Ovary (tissue), 9 donors: ENCODE data around the gene FOXN1. TPM values are rescaled to one million over a fixed set of nuclear protein-coding genes. Genes with fewer than 3 reads are reported as not detected.

Experiments used
- DNase-seq, 5 donors: peaks; one replicate each; pipeline ENCODE4 v3.0.0-alpha.2; 2019 to 2020
- H3K27ac ChIP-seq, 2 donors: fragments of 200-600 bp; one replicate each; pipeline versions ENCODE4 v1.5.1 to v1.8.0; 2019 to 2022
- H3K27me3 ChIP-seq: fragments of 200-600 bp; one replicate; pipeline ENCODE4 v1.8.0; 2022
- H3K36me3 ChIP-seq: fragments of 200-600 bp; sonication (generic); one replicate; pipeline ENCODE4 v1.5.1; 2019
- H3K4me1 ChIP-seq: one replicate; pipeline ENCODE4 v1.8.1; 2013; ENCODE audit warnings: mild to moderate bottlenecking, moderate library complexity; ENCODE audit not compliant: insufficient read depth
- H3K4me3 ChIP-seq: fragments of 200-600 bp; sonication (generic); one replicate; pipeline ENCODE4 v1.5.1; 2017
- H3K9me3 ChIP-seq, 2 donors: fragments of 200-600 bp in 1 of 2; sonication (generic) in 1 of 2; one replicate each; pipeline versions ENCODE4 v1.5.1 to v1.8.1; 2013 to 2019; ENCODE audit warnings: mild to moderate bottlenecking in 1 of 2, moderate library complexity in 1 of 2
- EP300 ChIP-seq: sonication (generic); formaldehyde crosslinking; IDR thresholded peaks from one replicate; pipeline ENCODE4 v1.6.1; 2017; ENCODE audit warnings: antibody characterized with exemption
- POLR2A ChIP-seq: fragments of 450-650 bp; IDR thresholded peaks from one replicate; pipeline ENCODE4 v1.6.1; 2017; ENCODE audit warnings: antibody characterized with exemption, mild to moderate bottlenecking, moderate library complexity
- WGBS, 3 donors: extraction: QIAGEN DNeasy Blood & Tissue Kit in 1 of 3; methylation state at CpG; one replicate each; pipeline versions ENCODE4 v1.1.5 to v1.1.7; 2013 to 2017; 5-methylcytosine and 5-hydroxymethylcytosine counted together
- intact Hi-C, 4 donors: fragments of 100-400 bp; cut with DNase I; formaldehyde crosslinking; loops; one replicate each; pipeline versions ENCODE4 v1.11.0 to v1.15.1; 2022 to 2023
- polyA plus RNA-seq, 2 donors: library from polyadenylated mRNA; stranded (reverse); fragments of 200-250 nt in 1 of 2; fragments of 350-450 nt in 1 of 2; fragmentation: Illumina TruSeq in 1 of 2; extraction: RNeasy Lipid Tissue Mini Kit (QIAGEN cat#74804) in 1 of 2; gene quantifications; one replicate each; pipeline ENCODE4 v1.2.3, GENCODE V29; 2013 to 2014
- total RNA-seq, 7 donors: library from RNA; depleted of rRNA in 2 of 7; stranded (reverse); fragments of >200 nt in 2 of 7; fragmentation: NEBNext Ultra II Directional in 3 of 7; extraction: Animal tissue kit (Norgen Biotek cat#: 25700) in 3 of 7; gene quantifications; one replicate each; pipeline versions ENCODE4 v1.1.0 to v1.2.4, GENCODE V29; 2016 to 2023
- TF ChIP-seq, protein P1 (sequence below), 3 donors: fragments of 450-650 bp in 2 of 3; fragments of 200-600 bp in 1 of 3; IDR thresholded peaks; one replicate each; pipeline versions ENCODE4 v1.5.1 to v1.8.0; 2016 to 2022; ENCODE audit warnings: antibody characterized with exemption in 3 of 3, mild to moderate bottlenecking in 1 of 3
- donor health status: DM: no; HTN: no; CAD: no; lungs with moderate emphysema.
- donor health status: DM: no; HTN: no; CAD: no.
- donor health status: Bipolar disorder and iron deficiency.
- donor health status: DM: yes; HTN: yes; CAD: no.
- donor health status: DM: no; HTN: no; CAD: no.
- donor health status: DM: yes; HTN: yes; CAD: no.

The FOXN1 gene
- total and polyA plus RNA-seq, 9 donors = not detected

DNA sequence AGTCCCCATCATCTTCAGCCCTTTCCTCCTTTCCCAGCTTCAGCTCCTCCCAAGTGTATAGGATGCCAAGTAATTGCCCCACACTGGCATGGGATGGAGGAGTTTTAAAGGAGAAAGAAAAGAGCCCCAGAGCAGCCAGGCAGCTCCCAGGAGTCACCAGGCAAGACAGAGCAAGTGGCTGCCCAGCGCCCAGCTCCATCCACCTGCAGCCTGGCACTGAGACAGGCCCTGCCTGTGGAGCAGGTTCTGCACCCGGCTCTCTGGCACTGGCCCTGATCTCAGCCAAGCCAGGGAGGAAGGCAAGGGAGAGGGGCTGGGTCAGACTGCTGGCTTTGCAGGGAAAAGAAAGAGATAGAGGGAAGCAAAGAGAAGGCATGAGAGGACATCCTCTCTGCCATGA is 21.7 kb downstream of the FOXN1 start:
- Histone ChIP-seq H3K27me3 (no peaks in the 10 kb centered on the region), H3K36me3 (no peaks in the 10 kb centered on the region), H3K27ac (no peak overlapping the region), H3K9me3 (no peaks in the 10 kb centered on the region), H3K4me1 (no peaks in the 10 kb centered on the region), H3K4me3 (no peak overlapping the region)
- no peak for DNase-seq
- intact Hi-C loops = no loop called here
- TF ChIP-seq, protein P1, sequence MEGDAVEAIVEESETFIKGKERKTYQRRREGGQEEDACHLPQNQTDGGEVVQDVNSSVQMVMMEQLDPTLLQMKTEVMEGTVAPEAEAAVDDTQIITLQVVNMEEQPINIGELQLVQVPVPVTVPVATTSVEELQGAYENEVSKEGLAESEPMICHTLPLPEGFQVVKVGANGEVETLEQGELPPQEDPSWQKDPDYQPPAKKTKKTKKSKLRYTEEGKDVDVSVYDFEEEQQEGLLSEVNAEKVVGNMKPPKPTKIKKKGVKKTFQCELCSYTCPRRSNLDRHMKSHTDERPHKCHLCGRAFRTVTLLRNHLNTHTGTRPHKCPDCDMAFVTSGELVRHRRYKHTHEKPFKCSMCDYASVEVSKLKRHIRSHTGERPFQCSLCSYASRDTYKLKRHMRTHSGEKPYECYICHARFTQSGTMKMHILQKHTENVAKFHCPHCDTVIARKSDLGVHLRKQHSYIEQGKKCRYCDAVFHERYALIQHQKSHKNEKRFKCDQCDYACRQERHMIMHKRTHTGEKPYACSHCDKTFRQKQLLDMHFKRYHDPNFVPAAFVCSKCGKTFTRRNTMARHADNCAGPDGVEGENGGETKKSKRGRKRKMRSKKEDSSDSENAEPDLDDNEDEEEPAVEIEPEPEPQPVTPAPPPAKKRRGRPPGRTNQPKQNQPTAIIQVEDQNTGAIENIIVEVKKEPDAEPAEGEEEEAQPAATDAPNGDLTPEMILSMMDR (IDR thresholded peaks at IDR 0.05) = no peak
- TF ChIP-seq EP300 (no peak), POLR2A (no peak)
- WGBS, 3 donors = 83 to 90% (median 86%) methylated on average over 2 of the region's 2 CpGs

DNA sequence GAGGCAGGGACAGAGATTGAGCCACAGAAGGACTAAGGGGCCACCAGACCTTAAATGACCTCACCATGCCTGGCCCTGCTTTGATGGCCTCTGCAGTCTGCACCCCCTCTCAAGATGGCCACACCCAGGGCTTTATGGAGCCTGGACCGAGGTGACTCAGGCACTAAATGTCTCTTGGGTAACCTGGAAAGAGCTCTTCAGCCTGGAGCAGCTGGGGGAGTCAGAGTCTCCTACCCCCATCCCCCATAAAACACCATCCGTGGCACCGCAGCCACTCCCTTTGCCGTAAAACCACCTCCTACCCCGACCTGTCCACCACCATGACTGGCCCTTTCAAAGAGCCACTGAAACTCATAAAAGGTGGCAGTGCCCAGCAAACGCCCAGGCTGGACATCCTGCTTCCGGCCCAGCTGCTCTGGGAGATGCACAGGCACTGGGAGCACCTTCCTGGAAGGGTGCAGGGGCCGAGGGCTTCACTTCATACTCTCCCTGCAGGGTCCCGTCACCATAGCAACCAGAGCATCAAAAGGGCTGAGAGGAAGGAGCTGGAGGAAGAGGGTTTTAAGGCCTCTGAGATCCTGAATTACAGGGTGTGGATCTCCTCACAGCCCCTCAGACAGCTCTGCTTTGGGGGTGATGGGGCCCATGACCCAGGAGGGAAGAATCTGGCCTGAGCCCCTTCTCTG is 22.3 kb downstream of the FOXN1 start:
- no peak for DNase-seq
- no peaks in the 10 kb centered on the region for H3K4me1 ChIP-seq
- H3K36me3 ChIP-seq = no peaks in the 10 kb centered on the region
- TF ChIP-seq, protein P1 (IDR thresholded peaks at IDR 0.05) = no peak
- TF ChIP-seq EP300 = no peak
- no peak for TF ChIP-seq POLR2A
- H3K27ac ChIP-seq = no peak overlapping the region
- no peaks in the 10 kb centered on the region for H3K27me3 ChIP-seq
- intact Hi-C loops = no loop called here
- H3K4me3 ChIP-seq = no peak overlapping the region
- WGBS, 3 donors = 61 to 79% (median 68%) methylated on average over 9 of the region's 9 CpGs
- no peaks in the 10 kb centered on the region for H3K9me3 ChIP-seq

DNA sequence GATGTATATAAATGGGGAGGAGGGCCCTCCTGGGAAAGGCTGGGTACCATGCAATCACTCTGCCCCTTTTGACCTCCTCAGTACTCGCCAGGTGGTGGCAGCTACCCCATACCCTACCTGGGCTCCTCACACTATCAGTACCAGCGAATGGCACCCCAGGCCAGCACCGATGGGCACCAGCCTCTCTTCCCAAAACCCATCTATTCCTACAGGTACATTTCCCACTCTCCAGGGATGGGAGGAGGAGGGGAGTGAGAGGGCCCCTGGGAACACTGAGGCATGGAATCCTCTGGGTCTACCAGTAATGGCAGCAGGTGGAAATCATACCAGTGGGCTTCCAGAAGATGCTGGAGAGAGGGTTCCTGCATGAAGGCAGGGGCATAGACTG is 22.9 kb downstream of the FOXN1 start:
- no peaks in the 10 kb centered on the region for H3K36me3 ChIP-seq
- no peak overlapping the region for H3K4me3 ChIP-seq
- TF ChIP-seq EP300 = no peak
- TF ChIP-seq, protein P1 (IDR thresholded peaks at IDR 0.05) = no peak
- no peak for DNase-seq
- WGBS, 3 donors = 86 to 91% (median 88%) methylated on average over 3 of the region's 3 CpGs
- no peaks in the 10 kb centered on the region for H3K9me3 ChIP-seq
- H3K27me3 ChIP-seq = no peaks in the 10 kb centered on the region
- intact Hi-C loops = no loop called here
- no peak overlapping the region for H3K27ac ChIP-seq
- no peaks in the 10 kb centered on the region for H3K4me1 ChIP-seq

DNA sequence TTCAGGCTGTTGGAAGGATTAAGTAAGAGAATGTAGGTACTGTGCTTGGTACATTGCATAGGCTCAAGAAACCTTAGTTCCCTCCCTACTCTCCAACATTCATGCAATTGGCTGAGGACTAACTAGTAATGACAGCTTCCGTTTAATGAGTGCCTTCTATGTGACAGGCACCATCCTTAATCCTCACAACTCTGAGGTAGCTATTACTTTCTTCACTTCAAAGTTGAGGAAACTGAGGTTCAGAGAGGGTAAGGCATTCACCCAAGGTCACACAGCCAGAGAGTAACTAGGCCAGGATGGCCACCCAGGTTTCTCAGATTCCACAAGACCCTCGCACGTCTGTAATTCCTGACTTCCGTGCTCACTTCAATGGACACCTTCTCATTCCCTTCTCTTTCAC is 24.1 kb downstream of the FOXN1 start:
- no peaks in the 10 kb centered on the region for H3K36me3 ChIP-seq
- WGBS, 3 donors = 70 to 76% (median 74%) methylated on average over 4 of the region's 4 CpGs
- intact Hi-C loops = no loop called here

More for the DNA sequence above, 24.1 kb downstream of the FOXN1 start:
- TF ChIP-seq POLR2A (no peak), EP300 (no peak)
- TF ChIP-seq, protein P1 (IDR thresholded peaks at IDR 0.05) = no peak
- no peak overlapping the region for H3K27ac ChIP-seq
- H3K4me1 ChIP-seq = no peaks in the 10 kb centered on the region
- DNase-seq = no peak
- no peaks in the 10 kb centered on the region for H3K27me3 ChIP-seq
- no peaks in the 10 kb centered on the region for H3K9me3 ChIP-seq
- no peak overlapping the region for H3K4me3 ChIP-seq
